Neural crest cell (in vitro differentiated cells): Measurements from ENCODE around the gene ABCB10. TPM values are rescaled to one million over a fixed set of nuclear protein-coding genes. Genes with fewer than 3 reads are reported as not detected.
"Not testable (repeated sequence)": the region's sequence is repeated elsewhere in the genome, so short reads cannot be mapped to it uniquely, and the experiment has no call there.

ENCODE experiments used
- DNase-seq: peaks from one replicate; pipeline ENCODE4 v3.0.0; 2021; ENCODE audit warnings: low read depth, mixed read lengths, low spot score
- H3K27ac Mint-ChIP-seq: one replicate; pipeline ENCODE4 v1.8.0; 2021; ENCODE audit warnings: mild to moderate bottlenecking, mixed read lengths; ENCODE audit not compliant: unreplicated experiment
- H3K27me3 Mint-ChIP-seq: 2 replicates; pipeline ENCODE4 v1.8.0; 2021; ENCODE audit warnings: low read depth, mild to moderate bottlenecking, mixed read lengths
- H3K36me3 Mint-ChIP-seq: 2 replicates; pipeline ENCODE4 v1.8.0; 2021; ENCODE audit warnings: low read depth, mild to moderate bottlenecking, mixed read lengths
- H3K4me1 Mint-ChIP-seq: 2 replicates; pipeline ENCODE4 v1.8.0; 2021; ENCODE audit warnings: mixed read lengths
- H3K4me3 Mint-ChIP-seq: one replicate; pipeline ENCODE4 v1.8.0; 2021; ENCODE audit warnings: mild to moderate bottlenecking, mixed read lengths
- H3K9me3 Mint-ChIP-seq: 2 replicates; pipeline ENCODE4 v1.8.0; 2021; ENCODE audit warnings: mixed read lengths
- total RNA-seq: library from RNA; stranded (reverse); gene quantifications from 2 replicates; pipeline ENCODE4 v1.2.1, GENCODE V29; 2021
- TF ChIP-seq, protein P1 (sequence below): fragments of 200-600 bp; sonication (generic); conservative IDR thresholded peaks from 2 replicates; pipeline ENCODE4 v1.5.0; 2021; ENCODE audit warnings: antibody characterized with exemption, mild to moderate bottlenecking

The ABCB10 gene
- total RNA-seq, 1 donor from 2014 or later: 24.0 TPM

DNA sequence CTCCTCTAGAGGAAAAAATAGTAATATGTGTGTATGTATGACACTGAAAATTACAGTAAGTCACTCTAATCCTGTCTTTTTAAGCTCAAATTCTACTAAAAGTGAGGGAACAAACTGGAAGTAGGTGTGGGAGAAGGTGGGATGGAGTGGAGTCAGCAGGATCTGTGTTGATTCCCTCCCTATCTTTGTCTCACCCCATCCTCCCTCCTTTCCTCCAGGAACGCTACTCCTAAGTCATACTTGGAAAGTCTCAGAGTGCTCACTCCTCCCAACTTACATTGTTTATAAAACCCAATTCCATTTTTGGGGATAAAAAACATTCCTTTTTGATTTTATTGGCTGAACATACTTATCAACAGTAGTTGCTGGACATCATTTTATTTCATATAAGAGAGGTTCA lies 35.5 kb downstream of the ABCB10 start:
- TF ChIP-seq, protein P1, sequence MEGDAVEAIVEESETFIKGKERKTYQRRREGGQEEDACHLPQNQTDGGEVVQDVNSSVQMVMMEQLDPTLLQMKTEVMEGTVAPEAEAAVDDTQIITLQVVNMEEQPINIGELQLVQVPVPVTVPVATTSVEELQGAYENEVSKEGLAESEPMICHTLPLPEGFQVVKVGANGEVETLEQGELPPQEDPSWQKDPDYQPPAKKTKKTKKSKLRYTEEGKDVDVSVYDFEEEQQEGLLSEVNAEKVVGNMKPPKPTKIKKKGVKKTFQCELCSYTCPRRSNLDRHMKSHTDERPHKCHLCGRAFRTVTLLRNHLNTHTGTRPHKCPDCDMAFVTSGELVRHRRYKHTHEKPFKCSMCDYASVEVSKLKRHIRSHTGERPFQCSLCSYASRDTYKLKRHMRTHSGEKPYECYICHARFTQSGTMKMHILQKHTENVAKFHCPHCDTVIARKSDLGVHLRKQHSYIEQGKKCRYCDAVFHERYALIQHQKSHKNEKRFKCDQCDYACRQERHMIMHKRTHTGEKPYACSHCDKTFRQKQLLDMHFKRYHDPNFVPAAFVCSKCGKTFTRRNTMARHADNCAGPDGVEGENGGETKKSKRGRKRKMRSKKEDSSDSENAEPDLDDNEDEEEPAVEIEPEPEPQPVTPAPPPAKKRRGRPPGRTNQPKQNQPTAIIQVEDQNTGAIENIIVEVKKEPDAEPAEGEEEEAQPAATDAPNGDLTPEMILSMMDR: no peak
- H3K9me3 Mint-ChIP-seq: no peaks in the 10 kb centered on the region
- H3K27ac Mint-ChIP-seq: no peak overlapping the region
- H3K27me3 Mint-ChIP-seq: no peaks in the 10 kb centered on the region
- no peaks in the 10 kb centered on the region for H3K36me3 Mint-ChIP-seq
- H3K4me3 Mint-ChIP-seq: no peak overlapping the region
- no peak for DNase-seq
- no peaks in the 10 kb centered on the region for H3K4me1 Mint-ChIP-seq

DNA sequence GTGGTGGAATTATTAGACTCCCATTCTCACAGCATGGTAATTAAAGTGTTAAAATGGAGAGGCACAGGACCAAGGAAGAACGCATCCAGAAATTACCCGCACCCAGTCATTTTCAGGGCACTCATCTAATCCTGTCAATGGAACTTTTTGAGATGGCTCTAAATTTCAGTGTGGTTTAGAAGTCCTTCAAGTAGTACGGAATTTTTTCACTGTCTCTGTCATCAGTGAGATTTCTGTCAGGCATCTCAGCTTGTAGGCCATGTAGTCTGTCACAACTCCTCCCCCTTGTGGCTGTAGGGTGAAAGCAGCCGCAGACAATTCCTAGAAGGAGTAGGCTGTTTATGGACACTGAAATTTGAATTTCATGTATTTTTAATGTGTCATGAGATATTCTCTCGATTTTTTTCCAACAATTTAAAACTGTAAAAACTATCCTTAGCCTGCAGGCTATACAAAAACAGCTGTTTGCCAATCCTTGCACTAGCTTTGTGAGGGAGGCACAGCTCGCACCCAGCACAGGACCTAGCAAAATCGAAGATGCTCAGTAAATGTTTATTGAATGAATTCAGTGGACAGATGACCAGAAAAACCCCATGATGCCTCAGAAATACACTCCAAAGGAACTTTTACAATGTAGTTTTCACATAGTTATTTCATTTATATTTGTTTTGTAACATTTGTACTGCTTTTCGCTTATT lies 43.8 kb downstream of the ABCB10 start:
- Mint-ChIP-seq H3K27ac (no peak overlapping the region), H3K9me3 (no peaks in the 10 kb centered on the region), H3K4me3 (no peak overlapping the region), H3K4me1 (no peaks in the 10 kb centered on the region), H3K36me3 (no peaks in the 10 kb centered on the region), H3K27me3 (no peaks in the 10 kb centered on the region)
- DNase-seq: peak; percentile 51
- TF ChIP-seq, protein P1: peak; percentile 89

DNA sequence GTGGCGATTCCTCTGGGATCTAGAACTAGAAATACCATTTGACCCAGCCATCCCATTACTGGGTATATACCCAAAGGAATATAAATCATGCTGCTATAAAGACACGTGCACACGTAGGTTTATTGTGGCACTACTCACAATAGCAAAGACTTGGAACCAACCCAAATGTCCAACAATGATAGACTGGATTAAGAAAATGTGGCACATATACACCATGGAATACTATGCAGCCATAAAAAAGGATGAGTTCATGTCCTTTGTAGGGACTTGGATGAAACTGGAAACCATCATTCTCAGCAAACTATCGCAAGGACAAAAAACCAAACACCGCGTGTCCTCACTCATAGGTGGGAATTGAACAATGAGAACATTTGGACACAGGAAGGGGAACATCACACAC lies 46.9 kb downstream of the ABCB10 start:
- H3K9me3 Mint-ChIP-seq: not testable (repeated sequence)

DNA sequence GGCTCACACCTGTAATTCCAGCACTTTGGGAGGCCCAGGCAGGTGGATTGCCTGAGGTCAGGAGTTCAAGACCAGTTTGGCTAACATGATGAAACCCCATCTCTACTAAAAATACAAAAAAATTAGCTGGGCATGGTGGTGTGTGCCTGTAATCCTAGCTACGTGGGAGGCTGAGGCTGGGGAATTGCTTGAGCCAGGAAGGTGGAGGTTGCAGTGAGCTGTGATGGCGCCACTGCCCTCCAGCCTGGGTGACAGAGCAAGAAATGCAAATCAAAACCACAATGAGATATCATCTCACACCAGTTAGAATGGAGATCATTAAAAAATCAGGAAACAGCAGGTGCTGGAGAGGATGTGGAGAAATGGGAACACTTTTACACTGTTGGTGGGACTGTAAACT lies 47.3 kb downstream of the ABCB10 start:
- not testable (repeated sequence) for DNase-seq, H3K27ac Mint-ChIP-seq
- H3K4me1 Mint-ChIP-seq: peaks cover 23% of the 10 kb centered on the region

More for the DNA sequence above, 46.9 kb downstream of the ABCB10 start:
- H3K4me1 Mint-ChIP-seq: peaks cover 19% of the 10 kb centered on the region
- not testable (repeated sequence) for H3K27ac Mint-ChIP-seq, H3K36me3 Mint-ChIP-seq, DNase-seq, H3K27me3 Mint-ChIP-seq, H3K4me3 Mint-ChIP-seq

DNA sequence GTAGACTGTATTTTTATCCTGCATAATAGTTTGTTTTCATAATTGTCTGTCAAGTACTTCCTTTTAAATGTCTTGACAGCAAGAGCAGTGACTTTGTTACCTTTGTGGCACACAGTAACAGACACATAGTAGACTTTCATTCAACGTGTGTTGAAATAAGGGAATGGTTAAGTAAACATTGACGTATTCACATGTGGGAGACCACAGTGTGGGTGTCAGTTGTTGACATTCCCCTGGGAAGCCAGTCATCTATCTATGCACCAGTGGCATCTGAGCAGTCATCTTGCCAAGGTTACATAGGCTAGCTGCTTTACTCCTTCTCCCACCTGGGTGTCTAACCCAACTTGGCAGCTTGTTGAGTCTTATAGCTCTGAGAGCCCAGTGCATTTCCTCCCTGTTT lies 48.9 kb downstream of the ABCB10 start:
- TF ChIP-seq, protein P1: no peak
- H3K4me1 Mint-ChIP-seq: peaks cover 23% of the 10 kb centered on the region
- no peaks in the 10 kb centered on the region for H3K36me3 Mint-ChIP-seq
- peak overlapping the region; percentile 94 for H3K4me3 Mint-ChIP-seq
- H3K9me3 Mint-ChIP-seq: no peaks in the 10 kb centered on the region
- no peak for DNase-seq
- H3K27me3 Mint-ChIP-seq: no peaks in the 10 kb centered on the region
- no peak overlapping the region for H3K27ac Mint-ChIP-seq

More for the DNA sequence above, 47.3 kb downstream of the ABCB10 start:
- H3K4me3 Mint-ChIP-seq, H3K36me3 Mint-ChIP-seq, H3K9me3 Mint-ChIP-seq, H3K27me3 Mint-ChIP-seq: not testable (repeated sequence)

DNA sequence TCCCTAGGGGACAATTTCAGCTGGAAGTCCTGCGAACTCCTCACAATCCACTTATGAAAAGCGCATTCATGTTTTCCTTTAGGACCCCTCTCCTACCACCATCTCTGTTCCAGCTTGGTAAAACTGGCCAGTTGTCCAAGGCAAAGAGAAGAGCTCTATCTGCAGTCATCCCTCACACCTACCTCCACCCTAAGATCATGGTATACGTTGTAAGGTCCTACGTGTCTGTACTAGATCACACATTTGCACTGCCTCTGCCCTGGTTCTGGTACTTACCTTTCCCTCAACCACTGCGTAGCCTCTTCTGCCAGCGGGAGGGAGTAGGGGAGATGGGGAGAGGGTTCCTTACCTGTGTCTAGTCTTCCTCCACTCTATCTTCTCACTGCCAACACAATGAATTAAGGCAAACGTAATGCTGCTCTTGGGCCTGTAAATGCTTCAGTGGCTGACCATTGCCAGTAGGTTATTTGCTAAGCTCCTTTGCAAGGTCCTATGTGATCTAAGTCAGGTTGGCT lies 49.6 kb downstream of the ABCB10 start:
- Mint-ChIP-seq H3K9me3 (no peaks in the 10 kb centered on the region), H3K4me1 (peaks cover 23% of the 10 kb centered on the region)

More for the DNA sequence above, 49.6 kb downstream of the ABCB10 start:
- H3K27me3 Mint-ChIP-seq: no peaks in the 10 kb centered on the region
- TF ChIP-seq, protein P1: no peak
- H3K4me3 Mint-ChIP-seq: peak overlapping the region; percentile 94
- peak overlapping the region; percentile 94 for H3K27ac Mint-ChIP-seq
- no peaks in the 10 kb centered on the region for H3K36me3 Mint-ChIP-seq
- DNase-seq: no peak
